GM21737 (cell line): Measurements from ENCODE around the gene PRR13.
"Not testable (repeated sequence)": the region's sequence is repeated elsewhere in the genome, so short reads cannot be mapped to it uniquely, and the experiment has no call there.

ENCODE experiments used
- ATAC-seq: cut with Tn5 transposase; IDR thresholded peaks from one replicate; pipeline ENCODE4 v1.9.1; 2021; ENCODE audit warnings: mild to moderate bottlenecking, moderate library complexity; ENCODE audit not compliant: unreplicated experiment

Gene PRR13

GRCh38 chr12:53441040-53441833 is at the start of gene PRR13:
Gene PRR13 (plus strand): TSS chr12:53441734. CDS start chr12:53442715, 981 bp downstream.
- ATAC-seq: peak; percentile 99

- no peak for ATAC-seq
Measured at GRCh38 chr12:53399896-53400295, 41.6 kb upstream of the PRR13 start.

- not testable (repeated sequence) for ATAC-seq
Measured at GRCh38 chr12:53402351-53402750, 39.2 kb upstream of the PRR13 start.

- no peak for ATAC-seq
Measured at GRCh38 chr12:53402871-53403270, 38.7 kb upstream of the PRR13 start.

- no peak for ATAC-seq
Measured at GRCh38 chr12:53410951-53411350, 30.6 kb upstream of the PRR13 start.

GRCh38 chr12:53413485-53414204 is 27.9 kb upstream of the PRR13 start:
- ATAC-seq: no peak

- ATAC-seq: no peak
Measured at GRCh38 chr12:53414756-53415417, 26.6 kb upstream of the PRR13 start.

- not testable (repeated sequence) for ATAC-seq
Measured at GRCh38 chr12:53415752-53416389, 25.7 kb upstream of the PRR13 start.

GRCh38 chr12:53417291-53417816 is 24.2 kb upstream of the PRR13 start:
- not testable (repeated sequence) for ATAC-seq

GRCh38 chr12:53418221-53418620 is 23.3 kb upstream of the PRR13 start:
- ATAC-seq: no peak

GRCh38 chr12:53419756-53420155 is 21.8 kb upstream of the PRR13 start:
- ATAC-seq: no peak

- ATAC-seq: not testable (repeated sequence)
Measured at GRCh38 chr12:53422247-53422646, 19.3 kb upstream of the PRR13 start.

- ATAC-seq: no peak
Measured at GRCh38 chr12:53423597-53423996, 17.9 kb upstream of the PRR13 start, which contains the start of gene AMHR2. Gene AMHR2 (plus strand): TSS chr12:53423855. CDS start chr12:53423935, 80 bp downstream.

GRCh38 chr12:53424626-53425514 is 16.7 kb upstream of the PRR13 start:
- no peak for ATAC-seq

GRCh38 chr12:53425515-53426150 is 15.9 kb upstream of the PRR13 start:
- no peak for ATAC-seq

- ATAC-seq: no peak
Measured at GRCh38 chr12:53427905-53428594, 13.5 kb upstream of the PRR13 start.

- no peak for ATAC-seq
Measured at GRCh38 chr12:53428741-53429140, 12.8 kb upstream of the PRR13 start.

GRCh38 chr12:53430116-53430515 is 11.4 kb upstream of the PRR13 start:
- ATAC-seq: no peak

- no peak for ATAC-seq
Measured at GRCh38 chr12:53431187-53431586, 10.3 kb upstream of the PRR13 start.
